Retinal pigment epithelial cell (primary cell): Measurements from ENCODE around the gene GJB4.
"Not testable (repeated sequence)": the region's sequence is repeated elsewhere in the genome, so short reads cannot be mapped to it uniquely, and the experiment has no call there.

ENCODE experiments used
- DNase-seq: peaks from one replicate; pipeline ENCODE4 v3.0.0-alpha.2; 2010; ENCODE audit warnings: low read depth
- H3K4me3 ChIP-seq: 2 replicates; pipeline ENCODE4 v1.5.1; 2011; ENCODE audit warnings: mild to moderate bottlenecking, low read length, control low read depth, moderate library complexity
- CTCF ChIP-seq: conservative IDR thresholded peaks from 2 replicates; pipeline ENCODE4 v1.5.1; 2011; ENCODE audit warnings: low read depth, low read length, control low read depth, inconsistent platforms

GJB4 gene

GRCh38 chr1:34715139-34715538 is 44.4 kb upstream of the GJB4 start:
- DNase-seq = no peak
- TF ChIP-seq CTCF = no peak
- H3K4me3 ChIP-seq = no peak overlapping the region

DNA sequence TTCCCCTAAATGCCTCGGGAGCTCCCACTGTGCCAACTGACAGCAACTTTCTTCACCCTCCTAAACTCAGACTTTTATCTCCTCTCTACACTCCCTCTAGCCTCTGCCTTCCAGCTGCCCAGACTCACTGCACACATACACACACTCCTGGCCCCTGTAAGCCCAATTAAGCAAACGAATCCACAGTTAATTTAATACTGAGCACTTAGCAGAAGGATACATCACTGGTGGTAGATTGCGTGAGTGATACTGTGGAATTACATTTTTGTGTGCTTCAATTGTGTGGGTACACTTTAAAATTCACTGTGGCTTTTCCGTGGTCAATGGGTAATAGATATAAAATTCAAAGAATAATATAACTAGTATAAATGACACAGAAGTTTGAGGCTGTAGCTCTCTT is 38.3 kb upstream of the GJB4 start:
- no peak for DNase-seq
- TF ChIP-seq CTCF = no peak
- no peak overlapping the region for H3K4me3 ChIP-seq

DNA sequence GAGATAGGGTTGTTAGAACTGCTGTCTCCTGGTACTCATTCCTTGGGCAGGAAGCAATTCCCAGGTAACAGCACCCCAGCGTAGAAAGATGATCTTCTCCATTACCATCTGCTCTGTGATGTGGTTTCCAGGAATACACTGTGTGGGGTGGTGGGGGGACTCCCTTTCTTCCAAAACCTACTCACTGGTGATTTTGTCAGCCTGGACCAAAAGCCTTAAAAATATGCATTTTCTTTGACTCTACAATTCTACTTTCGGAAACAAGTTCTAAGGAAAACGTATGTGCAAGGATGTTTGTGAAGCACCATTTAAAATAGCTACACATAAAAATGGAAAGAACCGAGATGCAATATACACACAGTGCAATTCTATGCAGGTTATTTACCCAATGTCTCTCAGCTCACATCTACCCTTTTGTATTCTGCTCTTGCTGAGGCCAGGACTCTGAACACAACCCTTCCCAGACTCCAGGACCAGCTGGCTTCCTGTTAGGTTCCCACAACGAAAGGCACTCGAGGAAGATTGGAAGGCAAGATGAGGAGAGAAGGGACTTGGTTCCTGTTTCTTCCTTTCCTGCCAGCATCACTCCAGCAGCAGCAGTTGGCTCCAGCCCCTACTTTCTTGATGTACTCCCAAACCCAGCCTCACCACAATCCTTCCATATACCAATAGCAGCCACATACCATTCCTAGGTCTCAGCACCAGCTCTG is 37.7 kb upstream of the GJB4 start:
- no peak for TF ChIP-seq CTCF
- no peak for DNase-seq
- no peak overlapping the region for H3K4me3 ChIP-seq

GRCh38 chr1:34726861-34727260 is 32.7 kb upstream of the GJB4 start:
- DNase-seq = no peak
- no peak for TF ChIP-seq CTCF
- H3K4me3 ChIP-seq = no peak overlapping the region

DNA sequence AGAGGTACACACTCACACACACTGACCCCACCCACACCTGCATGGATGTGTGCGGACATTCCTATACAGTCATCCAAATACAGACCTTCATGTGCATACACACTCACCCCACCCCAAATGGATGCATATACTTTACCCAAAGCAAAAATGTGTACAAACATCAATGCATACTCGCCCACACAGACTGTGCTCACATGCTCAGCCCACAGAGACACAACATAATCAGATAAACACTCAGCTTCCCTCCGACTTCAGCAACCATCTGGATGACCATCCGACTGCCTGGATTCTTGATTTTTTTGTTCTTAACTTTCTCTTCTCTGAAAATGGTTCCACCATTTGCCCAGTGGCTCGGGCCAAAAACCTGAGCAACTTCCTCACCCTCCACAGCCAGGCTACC is 29.1 kb upstream of the GJB4 start:
- no peak for DNase-seq
- no peak for TF ChIP-seq CTCF
- H3K4me3 ChIP-seq = no peak overlapping the region

GRCh38 chr1:34732831-34733230 is 26.7 kb upstream of the GJB4 start:
- not testable (repeated sequence) for DNase-seq, H3K4me3 ChIP-seq

DNA sequence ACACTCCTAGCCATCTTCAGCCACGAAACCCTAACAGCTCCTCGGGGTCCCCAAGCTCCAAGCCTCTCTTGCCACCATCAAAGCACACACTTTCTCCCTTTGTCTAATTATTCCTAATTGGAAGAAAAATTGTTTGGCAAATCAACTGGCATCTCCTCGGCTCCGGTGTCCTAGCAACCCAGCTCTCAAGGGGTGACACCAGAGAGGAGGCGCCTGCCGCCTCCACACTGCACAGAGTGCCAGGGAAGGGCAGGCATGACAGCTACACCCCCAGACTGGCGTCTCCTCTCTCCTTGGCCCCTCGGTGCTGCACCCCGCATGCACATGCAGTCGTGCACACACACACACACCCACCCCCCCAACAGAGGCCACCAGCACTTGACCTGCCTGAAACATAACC is 22.8 kb upstream of the GJB4 start:
- DNase-seq = no peak
- no peak overlapping the region for H3K4me3 ChIP-seq
- no peak for TF ChIP-seq CTCF

- H3K4me3 ChIP-seq, DNase-seq: not testable (repeated sequence)
Measured at GRCh38 chr1:34737236-34737635, 22.3 kb upstream of the GJB4 start.
